Smooth muscle cell (in vitro differentiated cells): ENCODE measurements around the gene ARID5B. TPM values are rescaled to one million over a fixed set of nuclear protein-coding genes. Genes with fewer than 3 reads are reported as not detected.

Experiments used
- DNase-seq: peaks from one replicate; lab custom pipeline; 2025; ENCODE audit not compliant: unreplicated experiment; lab: John Stamatoyannopoulos, UW
- H2AFZ ChIP-seq: fragments of 200-600 bp; sonication (generic); 2 replicates; pipeline ENCODE4 v1.6.0; 2016; ENCODE audit warnings: antibody characterized with exemption, low read depth, mild to moderate bottlenecking
- H3F3A ChIP-seq: fragments of 200-600 bp; sonication (generic); 2 replicates; pipeline ENCODE4 v1.6.0; 2017; ENCODE audit warnings: antibody characterized with exemption, low read depth
- H3K27ac ChIP-seq: fragments of 200-600 bp; sonication (generic); 2 replicates; pipeline ENCODE4 v1.5.1; 2016; ENCODE audit warnings: low read depth, mild to moderate bottlenecking
- H3K27me3 ChIP-seq: fragments of 200-600 bp; sonication (generic); 2 replicates; pipeline ENCODE4 v1.6.1; 2016; ENCODE audit warnings: low read depth, mild to moderate bottlenecking
- H3K36me3 ChIP-seq: fragments of 200-600 bp; sonication (generic); 2 replicates; pipeline ENCODE4 v1.5.1; 2016; ENCODE audit warnings: low read depth
- H3K4me1 ChIP-seq: fragments of 200-600 bp; sonication (generic); 2 replicates; pipeline ENCODE4 v1.5.1; 2016; ENCODE audit warnings: low read depth
- H3K4me2 ChIP-seq: fragments of 200-600 bp; sonication (generic); 2 replicates; pipeline ENCODE4 v1.6.0; 2016; ENCODE audit warnings: mild to moderate bottlenecking
- H3K4me3 ChIP-seq: fragments of 200-600 bp; sonication (generic); 2 replicates; pipeline ENCODE4 v1.5.1; 2016; ENCODE audit warnings: mild to moderate bottlenecking
- H3K79me2 ChIP-seq: fragments of 200-600 bp; sonication (generic); 2 replicates; pipeline ENCODE4 v1.6.0; 2016; ENCODE audit warnings: low read depth, mild to moderate bottlenecking
- H3K9ac ChIP-seq: fragments of 200-600 bp; sonication (generic); 2 replicates; pipeline ENCODE4 v1.6.0; 2016; ENCODE audit warnings: low read depth
- H3K9me3 ChIP-seq: fragments of 200-600 bp; sonication (generic); replicated peaks from 2 replicates; pipeline ENCODE4 v1.5.1; 2016; ENCODE audit warnings: low read depth
- H4K20me1 ChIP-seq: fragments of 200-600 bp; sonication (generic); 2 replicates; pipeline ENCODE4 v1.6.0; 2016; ENCODE audit warnings: low read depth
- WGBS: methylation state at CpG from one replicate; pipeline ENCODE4 v1.1.7; 2016; ENCODE audit warnings: low lambda C conversion rate; 5-methylcytosine and 5-hydroxymethylcytosine counted together
- polyA plus RNA-seq: library from polyadenylated mRNA; unstranded; fragments of >200 nt; fragmentation: Nextera tagmentation; extraction: Ambion mirVana; gene quantifications from 2 replicates; pipeline ENCODE4 v1.2.1, GENCODE V29; 2016
- total RNA-seq: library from RNA; depleted of rRNA; stranded (reverse); fragments of >200 nt; gene quantifications from 2 replicates; pipeline ENCODE4 v1.2.3, GENCODE V29; 2014
- TF ChIP-seq, protein P1 (sequence below): fragments of 200-600 bp; sonication (generic); IDR thresholded peaks from 2 replicates; pipeline ENCODE4 v1.5.1; 2017; ENCODE audit warnings: borderline replicate concordance, mild to moderate bottlenecking, antibody characterized with exemption; ENCODE audit not compliant: insufficient read depth, poor library complexity, severe bottlenecking

The ARID5B gene
- total and polyA plus RNA-seq, 2 experiments from 2014 or later: 49.0 to 67.6 TPM

DNA sequence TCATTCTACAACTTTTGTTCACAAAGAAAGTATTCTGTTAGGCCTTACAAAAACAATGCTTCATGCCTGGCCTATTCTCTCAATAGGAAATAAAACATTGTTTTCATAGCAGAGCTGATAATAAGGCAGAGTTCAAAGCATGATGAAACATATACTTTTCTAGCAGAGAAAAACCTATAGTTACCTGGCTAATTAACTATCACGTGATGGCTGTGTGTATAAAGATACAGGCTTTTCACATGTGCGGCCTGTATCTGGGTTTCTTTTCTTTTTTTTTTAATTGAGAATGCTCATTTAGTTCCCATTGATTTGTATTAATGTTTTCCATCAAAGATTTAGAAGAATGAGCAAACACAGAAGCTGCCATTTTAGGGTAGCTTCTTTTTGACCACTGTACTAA, 51.7 kb downstream of the ARID5B start:
- WGBS: 86% methylated on average over 2 of the region's 2 CpGs
- no peak overlapping the region for H3K4me3 ChIP-seq
- no peak overlapping the region for H2AFZ ChIP-seq
- H3K4me2 ChIP-seq: no peak overlapping the region
- H3F3A ChIP-seq: no peaks in the 10 kb centered on the region
- H3K79me2 ChIP-seq: peaks cover 72% of the 10 kb centered on the region
- no peaks in the 10 kb centered on the region for H3K4me1 ChIP-seq
- no peaks in the 10 kb centered on the region for H3K27me3 ChIP-seq
- DNase-seq: no peak
- H3K9me3 ChIP-seq: no peaks in the 10 kb centered on the region
- no peak overlapping the region for H3K9ac ChIP-seq
- H3K27ac ChIP-seq: no peak overlapping the region
- TF ChIP-seq, protein P1, sequence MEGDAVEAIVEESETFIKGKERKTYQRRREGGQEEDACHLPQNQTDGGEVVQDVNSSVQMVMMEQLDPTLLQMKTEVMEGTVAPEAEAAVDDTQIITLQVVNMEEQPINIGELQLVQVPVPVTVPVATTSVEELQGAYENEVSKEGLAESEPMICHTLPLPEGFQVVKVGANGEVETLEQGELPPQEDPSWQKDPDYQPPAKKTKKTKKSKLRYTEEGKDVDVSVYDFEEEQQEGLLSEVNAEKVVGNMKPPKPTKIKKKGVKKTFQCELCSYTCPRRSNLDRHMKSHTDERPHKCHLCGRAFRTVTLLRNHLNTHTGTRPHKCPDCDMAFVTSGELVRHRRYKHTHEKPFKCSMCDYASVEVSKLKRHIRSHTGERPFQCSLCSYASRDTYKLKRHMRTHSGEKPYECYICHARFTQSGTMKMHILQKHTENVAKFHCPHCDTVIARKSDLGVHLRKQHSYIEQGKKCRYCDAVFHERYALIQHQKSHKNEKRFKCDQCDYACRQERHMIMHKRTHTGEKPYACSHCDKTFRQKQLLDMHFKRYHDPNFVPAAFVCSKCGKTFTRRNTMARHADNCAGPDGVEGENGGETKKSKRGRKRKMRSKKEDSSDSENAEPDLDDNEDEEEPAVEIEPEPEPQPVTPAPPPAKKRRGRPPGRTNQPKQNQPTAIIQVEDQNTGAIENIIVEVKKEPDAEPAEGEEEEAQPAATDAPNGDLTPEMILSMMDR: no peak
- peaks cover 62% of the 10 kb centered on the region for H4K20me1 ChIP-seq
- H3K36me3 ChIP-seq: peaks cover 13% of the 10 kb centered on the region

DNA sequence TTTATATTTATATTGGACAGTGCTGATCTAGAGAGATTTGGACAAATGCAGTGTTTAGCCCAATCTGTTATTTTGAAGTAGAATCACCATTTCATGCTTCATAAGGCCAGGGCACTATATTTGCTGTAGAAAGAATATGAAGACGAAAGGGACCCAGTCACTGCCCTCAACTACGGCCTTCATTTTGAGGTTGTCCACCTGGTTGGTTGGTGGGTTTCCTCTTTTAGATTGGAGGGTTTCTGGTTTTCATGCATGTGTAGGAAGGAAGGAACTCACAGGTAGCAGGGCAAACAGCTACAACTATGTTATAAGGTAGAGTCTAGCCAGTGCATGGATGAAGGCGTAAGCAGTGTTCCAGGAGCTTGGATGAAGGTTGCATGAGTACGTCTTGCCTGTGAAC, 56.3 kb downstream of the ARID5B start:
- no peaks in the 10 kb centered on the region for H3F3A ChIP-seq
- H2AFZ ChIP-seq: no peak overlapping the region
- H3K9me3 ChIP-seq: no peaks in the 10 kb centered on the region
- WGBS: 100% methylated on average over 4 of the region's 4 CpGs
- H3K79me2 ChIP-seq: peaks cover 67% of the 10 kb centered on the region
- H3K4me2 ChIP-seq: no peak overlapping the region
- H3K27ac ChIP-seq: no peak overlapping the region
- H3K9ac ChIP-seq: no peak overlapping the region
- no peaks in the 10 kb centered on the region for H3K4me1 ChIP-seq
- H3K4me3 ChIP-seq: no peak overlapping the region
- peaks cover 75% of the 10 kb centered on the region for H4K20me1 ChIP-seq
- no peaks in the 10 kb centered on the region for H3K27me3 ChIP-seq
- DNase-seq: no peak
- H3K36me3 ChIP-seq: no peaks in the 10 kb centered on the region
- TF ChIP-seq, protein P1: no peak

DNA sequence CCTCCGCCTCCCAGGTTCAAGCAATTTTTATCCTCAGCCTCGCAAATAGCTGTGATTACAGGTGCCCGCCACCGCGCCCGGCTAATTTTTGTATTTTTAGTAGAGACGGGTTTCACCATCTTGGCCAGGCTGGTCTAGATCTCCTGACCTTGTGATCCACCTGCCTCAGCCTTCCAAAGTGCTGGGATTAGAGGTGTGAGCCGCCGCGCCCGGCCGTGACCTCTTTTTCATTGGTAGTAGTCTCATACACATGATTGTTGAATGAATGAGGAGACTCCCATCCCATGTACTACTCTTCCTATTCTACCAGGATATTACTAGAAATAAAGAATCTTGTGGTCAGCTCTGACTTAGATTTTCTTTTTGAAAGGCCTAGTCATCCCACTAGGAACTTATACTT, 56.8 kb downstream of the ARID5B start:
- Histone ChIP-seq H3K27ac (no peak overlapping the region), H3K36me3 (no peaks in the 10 kb centered on the region), H3K27me3 (no peaks in the 10 kb centered on the region), H4K20me1 (peaks cover 77% of the 10 kb centered on the region), H3K9ac (no peak overlapping the region), H2AFZ (no peak overlapping the region), H3K4me1 (no peaks in the 10 kb centered on the region), H3K4me2 (no peak overlapping the region), H3K9me3 (no peaks in the 10 kb centered on the region), H3K79me2 (peaks cover 66% of the 10 kb centered on the region), H3F3A (no peaks in the 10 kb centered on the region), H3K4me3 (no peak overlapping the region)
- no peak for DNase-seq
- TF ChIP-seq, protein P1: no peak
- 98% methylated on average over 12 of the region's 12 CpGs for WGBS

DNA sequence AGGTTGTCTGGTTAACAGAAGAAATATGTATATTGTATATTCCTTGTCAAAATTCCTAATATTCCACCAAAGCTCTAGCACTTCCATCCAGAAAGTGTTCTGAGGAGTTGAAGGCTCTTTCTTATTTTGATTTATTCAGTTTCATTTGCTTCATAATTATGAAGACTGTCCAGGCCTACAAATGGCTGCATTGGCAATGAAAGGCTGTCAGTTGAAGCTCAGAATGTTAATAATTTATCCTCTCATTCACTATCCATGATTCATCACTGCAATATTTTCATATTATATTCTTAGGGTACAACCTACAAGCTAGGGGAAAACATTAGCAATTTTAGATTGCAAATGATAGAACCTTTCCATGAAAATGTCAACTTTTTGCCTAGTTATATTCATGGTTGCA, 57.3 kb downstream of the ARID5B start:
- Histone ChIP-seq H3K79me2 (peaks cover 64% of the 10 kb centered on the region), H3K27ac (no peak overlapping the region), H3K27me3 (no peaks in the 10 kb centered on the region), H3K36me3 (no peaks in the 10 kb centered on the region), H3K9ac (no peak overlapping the region), H2AFZ (no peak overlapping the region), H3K9me3 (no peaks in the 10 kb centered on the region), H3K4me3 (no peak overlapping the region), H3K4me2 (no peak overlapping the region), H3F3A (no peaks in the 10 kb centered on the region), H4K20me1 (peaks cover 78% of the 10 kb centered on the region), H3K4me1 (no peaks in the 10 kb centered on the region)
- TF ChIP-seq, protein P1: no peak
- DNase-seq: no peak
